Parathyroid adenoma (tissue), 2 donors: Measurements from ENCODE around the gene MBOAT1.

Experiments
- H2AFZ ChIP-seq: fragments of 300-600 bp; sonication (generic); one replicate; pipeline ENCODE4 v1.7.0; 2017; ENCODE audit warnings: antibody characterized with exemption, mild to moderate bottlenecking
- H3K27ac ChIP-seq: fragments of 300-600 bp; sonication (generic); one replicate; pipeline ENCODE4 v1.7.0; 2017
- H3K27me3 ChIP-seq: fragments of 300-600 bp; sonication (generic); one replicate; pipeline ENCODE4 v1.7.0; 2017; ENCODE audit warnings: low read length; ENCODE audit not compliant: control insufficient read depth, insufficient read depth
- H3K36me3 ChIP-seq: fragments of 300-600 bp; sonication (generic); one replicate; pipeline ENCODE4 v1.7.0; 2017; ENCODE audit warnings: low read length; ENCODE audit not compliant: control insufficient read depth, insufficient read depth
- H3K4me1 ChIP-seq: fragments of 300-600 bp; sonication (generic); one replicate; pipeline ENCODE4 v1.7.0; 2017; ENCODE audit warnings: control low read depth
- H3K4me2 ChIP-seq: fragments of 300-600 bp; sonication (generic); one replicate; pipeline ENCODE4 v1.7.0; 2017; ENCODE audit warnings: low read length
- H3K4me3 ChIP-seq: fragments of 300-600 bp; sonication (generic); one replicate; pipeline ENCODE4 v1.7.0; 2017; ENCODE audit warnings: low read depth, low read length
- H3K79me2 ChIP-seq: fragments of 300-600 bp; sonication (generic); one replicate; pipeline ENCODE4 v1.7.0; 2017; ENCODE audit warnings: control low read depth
- H3K9ac ChIP-seq: fragments of 300-600 bp; sonication (generic); one replicate; pipeline ENCODE4 v1.7.0; 2017; ENCODE audit warnings: mild to moderate bottlenecking
- H3K9me3 ChIP-seq: fragments of 300-600 bp; sonication (generic); one replicate; pipeline ENCODE4 v1.7.0; 2017; ENCODE audit warnings: low read length; ENCODE audit not compliant: control insufficient read depth
- TF ChIP-seq, protein P1 (sequence below): fragments of 300-600 bp; sonication (generic); IDR thresholded peaks from one replicate; pipeline ENCODE4 v1.7.0; 2017; ENCODE audit warnings: antibody characterized with exemption, mild to moderate bottlenecking
- donor health status: primary hyperparathyroidism.

MBOAT1 gene

DNA sequence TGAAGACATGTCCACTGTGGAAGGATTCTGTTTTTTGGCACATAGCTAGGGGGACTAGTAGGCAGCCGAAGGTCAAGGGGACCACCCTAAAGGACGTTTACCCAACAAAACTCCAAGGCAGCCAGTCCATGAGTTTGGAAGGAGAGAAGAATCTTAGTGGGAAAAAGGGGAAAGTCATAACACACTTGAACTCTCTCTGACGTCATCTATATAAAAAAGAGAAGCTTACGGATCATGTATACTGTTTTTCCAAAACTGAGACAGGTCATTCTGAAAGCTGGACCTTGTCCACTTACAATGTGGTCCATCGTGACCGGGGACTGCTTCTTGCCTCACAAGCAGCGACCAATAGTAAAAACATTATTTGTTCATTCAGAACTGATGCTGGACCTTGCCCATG is 95.5 kb downstream of the MBOAT1 start:
- no peak overlapping the region for H3K27ac ChIP-seq
- no peak overlapping the region for H3K4me2 ChIP-seq
- H2AFZ ChIP-seq: no peak overlapping the region
- H3K4me1 ChIP-seq: peaks cover 5% of the 10 kb centered on the region
- no peaks in the 10 kb centered on the region for H3K27me3 ChIP-seq
- H3K36me3 ChIP-seq: no peaks in the 10 kb centered on the region
- no peaks in the 10 kb centered on the region for H3K79me2 ChIP-seq
- H3K4me3 ChIP-seq: no peak overlapping the region
- TF ChIP-seq, protein P1, sequence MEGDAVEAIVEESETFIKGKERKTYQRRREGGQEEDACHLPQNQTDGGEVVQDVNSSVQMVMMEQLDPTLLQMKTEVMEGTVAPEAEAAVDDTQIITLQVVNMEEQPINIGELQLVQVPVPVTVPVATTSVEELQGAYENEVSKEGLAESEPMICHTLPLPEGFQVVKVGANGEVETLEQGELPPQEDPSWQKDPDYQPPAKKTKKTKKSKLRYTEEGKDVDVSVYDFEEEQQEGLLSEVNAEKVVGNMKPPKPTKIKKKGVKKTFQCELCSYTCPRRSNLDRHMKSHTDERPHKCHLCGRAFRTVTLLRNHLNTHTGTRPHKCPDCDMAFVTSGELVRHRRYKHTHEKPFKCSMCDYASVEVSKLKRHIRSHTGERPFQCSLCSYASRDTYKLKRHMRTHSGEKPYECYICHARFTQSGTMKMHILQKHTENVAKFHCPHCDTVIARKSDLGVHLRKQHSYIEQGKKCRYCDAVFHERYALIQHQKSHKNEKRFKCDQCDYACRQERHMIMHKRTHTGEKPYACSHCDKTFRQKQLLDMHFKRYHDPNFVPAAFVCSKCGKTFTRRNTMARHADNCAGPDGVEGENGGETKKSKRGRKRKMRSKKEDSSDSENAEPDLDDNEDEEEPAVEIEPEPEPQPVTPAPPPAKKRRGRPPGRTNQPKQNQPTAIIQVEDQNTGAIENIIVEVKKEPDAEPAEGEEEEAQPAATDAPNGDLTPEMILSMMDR: no peak
- no peak overlapping the region for H3K9ac ChIP-seq
- no peaks in the 10 kb centered on the region for H3K9me3 ChIP-seq

DNA sequence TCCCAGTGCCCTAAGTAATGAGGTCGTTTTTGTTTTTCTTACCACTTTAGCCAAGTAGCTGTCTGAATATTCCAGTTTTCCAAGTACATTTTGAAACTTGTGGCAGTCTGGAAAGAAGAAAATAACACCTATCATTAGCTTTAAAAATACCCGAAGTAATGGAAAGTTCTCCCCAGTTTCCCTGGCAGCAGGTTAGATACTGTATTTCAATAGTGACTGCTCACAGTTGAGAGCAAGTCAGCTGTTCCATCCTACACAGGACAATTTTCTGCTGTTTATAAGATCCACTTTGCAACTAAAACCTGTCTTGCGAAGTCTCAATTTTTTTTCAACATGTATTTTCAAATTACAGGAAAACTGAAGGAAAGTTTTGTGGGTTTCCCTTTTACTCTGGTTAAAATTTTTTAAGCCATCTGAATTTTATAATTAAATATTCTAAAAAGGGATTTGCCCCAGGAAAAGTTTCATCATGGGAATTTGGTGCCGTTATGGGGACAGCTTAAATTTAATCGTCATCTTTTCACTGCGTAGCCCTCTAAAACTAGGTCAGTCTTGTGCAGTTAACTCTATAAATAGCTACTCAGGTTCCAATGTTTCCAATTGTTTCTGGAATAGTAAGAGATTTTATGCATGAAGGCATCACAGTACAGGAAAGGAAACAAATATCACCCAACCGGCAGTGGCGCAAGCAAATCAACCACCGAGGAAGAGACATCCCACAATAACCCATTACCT is 96.9 kb downstream of the MBOAT1 start:
- Histone ChIP-seq H3K36me3 (no peaks in the 10 kb centered on the region), H3K79me2 (no peaks in the 10 kb centered on the region), H3K9me3 (no peaks in the 10 kb centered on the region), H3K9ac (no peak overlapping the region), H3K4me1 (peaks cover 5% of the 10 kb centered on the region), H3K27ac (no peak overlapping the region), H3K4me2 (no peak overlapping the region), H3K4me3 (no peak overlapping the region), H2AFZ (no peak overlapping the region), H3K27me3 (no peaks in the 10 kb centered on the region)
- TF ChIP-seq, protein P1: no peak

DNA sequence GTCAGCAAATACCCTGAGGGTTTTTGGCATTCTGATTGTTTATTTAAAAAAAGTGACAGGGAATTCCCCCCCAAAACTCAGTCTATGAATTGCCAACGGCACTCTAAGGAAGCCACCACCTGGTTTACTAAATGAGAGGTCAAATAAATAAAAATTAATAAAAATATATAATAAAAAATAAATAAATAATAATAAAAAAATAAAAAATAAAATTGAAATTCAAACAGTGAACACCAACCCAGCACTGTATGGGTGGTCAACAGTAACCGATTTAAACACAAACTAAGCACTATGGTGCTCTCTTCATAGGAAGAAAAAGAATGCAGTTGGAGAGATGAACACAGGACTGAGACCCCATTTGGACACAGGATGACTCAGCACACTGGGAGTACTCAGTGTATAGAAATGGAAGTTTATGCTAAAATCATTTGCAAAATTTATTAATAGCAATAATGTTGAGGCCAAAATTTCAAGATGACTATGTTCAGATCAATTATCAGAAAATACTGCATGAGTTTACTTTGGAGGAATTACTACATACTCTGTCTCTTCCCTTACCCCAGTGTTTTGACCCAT is 98.5 kb downstream of the MBOAT1 start:
- no peak overlapping the region for H3K27ac ChIP-seq
- H3K4me3 ChIP-seq: no peak overlapping the region
- TF ChIP-seq, protein P1: no peak
- no peaks in the 10 kb centered on the region for H3K36me3 ChIP-seq
- H3K9me3 ChIP-seq: no peaks in the 10 kb centered on the region
- H2AFZ ChIP-seq: no peak overlapping the region
- no peak overlapping the region for H3K4me2 ChIP-seq
- H3K9ac ChIP-seq: no peak overlapping the region
- H3K79me2 ChIP-seq: no peaks in the 10 kb centered on the region
- H3K4me1 ChIP-seq: no peaks in the 10 kb centered on the region
- no peaks in the 10 kb centered on the region for H3K27me3 ChIP-seq

DNA sequence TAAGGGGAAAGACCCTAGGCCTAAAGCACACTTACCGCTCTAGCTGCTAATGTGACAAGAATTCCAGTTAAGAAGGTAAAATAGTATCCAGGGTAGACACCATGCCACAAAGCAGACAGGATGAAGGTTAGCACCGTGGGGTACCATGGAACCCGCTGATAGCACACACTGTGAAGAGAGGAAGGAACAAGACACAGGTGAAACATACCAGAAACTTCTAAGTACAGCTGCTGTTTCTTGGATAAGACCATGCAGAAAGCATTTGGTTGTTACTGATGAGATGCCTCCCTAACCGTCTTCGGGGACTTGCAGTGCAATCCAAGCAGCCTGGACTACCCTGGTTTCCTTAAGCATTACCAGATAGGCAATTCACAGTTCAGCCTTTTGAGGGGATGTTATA is 99.4 kb downstream of the MBOAT1 start:
- no peak overlapping the region for H2AFZ ChIP-seq
- H3K9me3 ChIP-seq: no peaks in the 10 kb centered on the region
- TF ChIP-seq, protein P1: no peak
- H3K79me2 ChIP-seq: no peaks in the 10 kb centered on the region
- no peaks in the 10 kb centered on the region for H3K27me3 ChIP-seq
- H3K9ac ChIP-seq: no peak overlapping the region
- H3K4me1 ChIP-seq: no peaks in the 10 kb centered on the region
- H3K36me3 ChIP-seq: no peaks in the 10 kb centered on the region
- H3K27ac ChIP-seq: no peak overlapping the region
- no peak overlapping the region for H3K4me3 ChIP-seq
- no peak overlapping the region for H3K4me2 ChIP-seq

DNA sequence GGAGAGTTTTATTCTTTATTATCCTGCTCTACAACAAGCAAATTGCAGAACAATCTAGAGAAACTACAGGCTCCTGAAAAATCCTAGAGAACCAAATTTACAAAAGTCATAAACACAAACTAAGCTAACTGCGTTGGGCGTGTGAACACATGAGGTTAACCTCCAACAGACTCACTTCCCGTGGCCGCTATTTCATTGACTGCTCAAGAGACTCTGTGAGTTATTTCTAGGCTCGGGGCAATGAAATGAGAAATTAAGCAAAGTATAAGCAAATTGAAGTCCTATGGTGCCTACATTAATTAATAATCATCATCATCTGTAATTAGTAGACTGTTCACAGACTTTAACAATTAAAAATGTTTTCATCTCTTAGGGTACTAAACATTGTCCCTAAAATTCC is 100.0 kb downstream of the MBOAT1 start:
- Histone ChIP-seq H3K27ac (no peak overlapping the region), H3K4me2 (no peak overlapping the region), H3K4me1 (no peaks in the 10 kb centered on the region), H3K27me3 (no peaks in the 10 kb centered on the region), H3K36me3 (no peaks in the 10 kb centered on the region), H3K9ac (no peak overlapping the region), H2AFZ (no peak overlapping the region), H3K79me2 (no peaks in the 10 kb centered on the region), H3K9me3 (no peaks in the 10 kb centered on the region), H3K4me3 (no peak overlapping the region)
- TF ChIP-seq, protein P1: no peak
